ENCODE measurements around the gene ANKRD18A. TPM values are rescaled to one million over a fixed set of nuclear protein-coding genes. Genes with fewer than 3 reads are reported as not detected.

Gene ANKRD18A
- total and polyA plus RNA-seq, 2 donors (not counting 1 experiment from before 2014, with no cell fraction given): not detected

- Mint-ChIP-seq H3K4me1 (no peaks in the 10 kb centered on the region), H3K9me3 (ENCODE audit: insufficient read depth) (no peaks in the 10 kb centered on the region), H3K4me3 (no peak overlapping the region), H3K27ac (no peak overlapping the region), H3K27me3 (peaks cover 14% of the 10 kb centered on the region)
- Histone ChIP-seq H2AFZ (ENCODE audit: insufficient read depth, low read depth, low read length, poor library complexity, severe bottlenecking) (no peak overlapping the region), H3K4me1 (ENCODE audit: control insufficient read depth in 2 of 2, insufficient read depth in 2 of 2, low read length in 2 of 2) (no peaks in the 10 kb centered on the region), H3K9ac (ENCODE audit: low read length) (no peak overlapping the region), H3K9me3 (ENCODE audit: control extremely low read depth in 1 of 3, control insufficient read depth in 2 of 3, insufficient read depth in 1 of 3, low read length in 2 of 3) (no peaks in the 10 kb centered on the region), H4K20me1 (ENCODE audit: control insufficient read depth, insufficient read depth, low read length, poor library complexity, severe bottlenecking) (no peaks in the 10 kb centered on the region), H3K4me3 (ENCODE audit: control extremely low read depth in 1 of 5, extremely low read depth in 1 of 5, insufficient read depth in 1 of 5, low read depth in 2 of 5, low read length in 4 of 5) (no peak overlapping the region), H3K27ac (ENCODE audit: low read length in 2 of 2) (no peak overlapping the region), H3K36me3 (replicated peaks in 1 of 2; ENCODE audit: control extremely low read depth in 1 of 2, control insufficient read depth in 1 of 2, extremely low read depth in 1 of 2, insufficient read depth in 2 of 2, low read length in 1 of 2) (no peaks in the 10 kb centered on the region), H3K4me2 (replicated peaks; ENCODE audit: low read depth, low read length, poor library complexity, severe bottlenecking) (no peak overlapping the region), H3K79me2 (ENCODE audit: control insufficient read depth, insufficient read depth, low read length) (no peaks in the 10 kb centered on the region), H3K27me3 (replicated peaks in 1 of 4; ENCODE audit: control extremely low read depth in 1 of 4, control insufficient read depth in 3 of 4, insufficient read depth in 4 of 4, low read length in 3 of 4) (peaks cover 0 to 3% (median 0%) of the 10 kb centered on the region in 4 experiments)
- ChIA-PET CTCF (no interaction called here), POLR2A (no interaction called here)
- ATAC-seq (ENCODE audit: low read depth) (no peak), DNase-seq (no peak)
- intact Hi-C loops (cut with micrococcal nuclease): no loop called here
- WGBS (ENCODE audit: insufficient coverage): 82% methylated on average over 2 of the region's 3 CpGs
- TF ChIP-seq EZH2 (IDR thresholded peaks at IDR 0.05; ENCODE audit: borderline replicate concordance, insufficient read depth, low read depth, low read length, poor library complexity, severe bottlenecking) (no peak), CTCF (IDR thresholded peaks at IDR 0.05) (no peak)
These were observed 23.4 kb upstream of the ANKRD18A start for GRCh38 chr9:38643815-38644173.

- Histone ChIP-seq H3K9ac (ENCODE audit: low read length) (no peak overlapping the region), H3K4me2 (replicated peaks; ENCODE audit: low read depth, low read length, poor library complexity, severe bottlenecking) (no peak overlapping the region), H3K9me3 (ENCODE audit: control extremely low read depth in 1 of 3, control insufficient read depth in 2 of 3, insufficient read depth in 1 of 3, low read length in 2 of 3) (no peaks in the 10 kb centered on the region), H3K27ac (ENCODE audit: low read length in 2 of 2) (no peak overlapping the region), H3K4me3 (ENCODE audit: control extremely low read depth in 1 of 5, extremely low read depth in 1 of 5, insufficient read depth in 1 of 5, low read depth in 2 of 5, low read length in 4 of 5) (no peak overlapping the region), H3K79me2 (ENCODE audit: control insufficient read depth, insufficient read depth, low read length) (no peaks in the 10 kb centered on the region), H3K27me3 (replicated peaks in 1 of 4; ENCODE audit: control extremely low read depth in 1 of 4, control insufficient read depth in 3 of 4, insufficient read depth in 4 of 4, low read length in 3 of 4) (peaks cover 0 to 3% (median 0%) of the 10 kb centered on the region in 4 experiments), H2AFZ (ENCODE audit: insufficient read depth, low read depth, low read length, poor library complexity, severe bottlenecking) (peak overlapping the region; percentile 24), H4K20me1 (ENCODE audit: control insufficient read depth, insufficient read depth, low read length, poor library complexity, severe bottlenecking) (no peaks in the 10 kb centered on the region), H3K4me1 (ENCODE audit: control insufficient read depth in 2 of 2, insufficient read depth in 2 of 2, low read length in 2 of 2) (no peaks in the 10 kb centered on the region), H3K36me3 (replicated peaks in 1 of 2; ENCODE audit: control extremely low read depth in 1 of 2, control insufficient read depth in 1 of 2, extremely low read depth in 1 of 2, insufficient read depth in 2 of 2, low read length in 1 of 2) (no peaks in the 10 kb centered on the region)
- H3K27me3 Mint-ChIP-seq: peaks cover 16% of the 10 kb centered on the region
- DNase-seq (no peak), ATAC-seq (ENCODE audit: low read depth) (no peak)
- ChIA-PET CTCF (no interaction called here), POLR2A (no interaction called here)
- no peaks in the 10 kb centered on the region for H3K9me3 Mint-ChIP-seq (ENCODE audit: insufficient read depth)
- H3K4me3 Mint-ChIP-seq: no peak overlapping the region
- no peaks in the 10 kb centered on the region for H3K4me1 Mint-ChIP-seq
- no peak overlapping the region for H3K27ac Mint-ChIP-seq
- WGBS (ENCODE audit: insufficient coverage): 77% methylated on average over 12 of the region's 18 CpGs
- TF ChIP-seq EZH2 (IDR thresholded peaks at IDR 0.05; ENCODE audit: borderline replicate concordance, insufficient read depth, low read depth, low read length, poor library complexity, severe bottlenecking) (no peak), CTCF (IDR thresholded peaks at IDR 0.05) (no peak)
- intact Hi-C loops (cut with micrococcal nuclease): no loop called here
These were observed 22.8 kb upstream of the ANKRD18A start for GRCh38 chr9:38642951-38643814.
